ENCODE results near the gene FAM131C. TPM values are rescaled to one million over a fixed set of nuclear protein-coding genes. Genes with fewer than 3 reads are reported as not detected.

FAM131C gene
- total and polyA plus RNA-seq, 3 experiments from 2014 or later, result 0.62 to 0.66 TPM; not detected in 1

GRCh38 chr1:16020325-16020724 lies 53.1 kb downstream of the FAM131C start:
- no peak overlapping the region for H3K27ac ChIP-seq (ENCODE audit: low read depth, low read length)
- CTCF ChIA-PET, result interaction anchor here (1.8 kb wide), 1 partner anchor 11 kb away, joined by 5 read pairs; no protein-coding TSS in a partner anchor
- H3K4me3 ChIP-seq (ENCODE audit: low read length), result no peak overlapping the region
- H3K9me3 ChIP-seq (ENCODE audit: low read length), result no peaks in the 10 kb centered on the region
- Mint-ChIP-seq H3K4me1 (no peaks in the 10 kb centered on the region), H3K4me3 (no peak overlapping the region), H3K27me3 (peaks cover 3 to 10% of the 10 kb centered on the region in 2 donors), H3K27ac (no peak overlapping the region), H3K36me3 (no peaks in the 10 kb centered on the region), H3K9me3 (no peaks in the 10 kb centered on the region)
- DNase-seq, result no peak
- POLR2A ChIA-PET, result no interaction called here
- H3K4me1 ChIP-seq (ENCODE audit: insufficient read depth, low read length), result no peaks in the 10 kb centered on the region
- no peaks in the 10 kb centered on the region for H3K36me3 ChIP-seq (ENCODE audit: insufficient read depth, low read length)
- H3K27me3 ChIP-seq (ENCODE audit: insufficient read depth, low read length, poor library complexity, severe bottlenecking), result no peaks in the 10 kb centered on the region

DNA sequence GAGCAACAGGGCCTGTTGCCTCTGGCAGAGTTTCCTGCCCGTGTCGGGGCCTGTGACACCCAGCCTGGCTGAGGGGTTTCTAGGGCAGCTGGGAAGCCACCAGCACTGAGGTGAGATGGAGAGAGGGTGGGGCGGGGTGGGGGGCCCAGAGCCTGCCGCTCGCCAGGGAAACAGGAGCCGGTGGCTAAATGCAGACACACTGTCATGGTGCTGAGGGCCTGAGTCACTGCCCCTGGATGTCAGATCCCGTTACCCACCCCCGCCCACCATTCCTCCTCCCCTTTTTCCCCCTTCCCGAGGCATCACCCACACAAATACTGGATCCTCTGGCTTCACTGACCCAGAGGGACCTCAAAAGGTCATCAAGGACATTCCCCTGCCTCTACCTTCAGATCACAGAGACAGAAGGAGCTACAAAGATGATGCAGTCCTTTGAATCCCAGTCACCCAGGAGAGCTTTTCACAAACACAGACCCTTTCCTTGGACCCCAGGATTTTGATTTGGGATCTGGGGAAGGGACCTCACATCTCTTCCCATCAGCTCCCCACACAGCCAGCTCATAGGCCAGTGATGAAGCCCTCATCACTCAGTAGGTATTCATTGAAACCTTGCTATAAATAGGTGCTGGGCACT lies 53.7 kb downstream of the FAM131C start:
- Histone ChIP-seq H3K36me3 (ENCODE audit: insufficient read depth, low read length) (no peaks in the 10 kb centered on the region), H3K4me1 (ENCODE audit: insufficient read depth, low read length) (no peaks in the 10 kb centered on the region), H3K27ac (ENCODE audit: low read depth, low read length) (no peak overlapping the region), H3K9me3 (ENCODE audit: low read length) (no peaks in the 10 kb centered on the region), H3K27me3 (ENCODE audit: insufficient read depth, low read length, poor library complexity, severe bottlenecking) (no peaks in the 10 kb centered on the region), H3K4me3 (ENCODE audit: low read length) (no peak overlapping the region)
- Mint-ChIP-seq H3K27ac (no peak overlapping the region), H3K36me3 (no peaks in the 10 kb centered on the region), H3K4me1 (no peaks in the 10 kb centered on the region), H3K4me3 (no peak overlapping the region), H3K27me3 (peaks cover 7 to 8% of the 10 kb centered on the region in 2 donors), H3K9me3 (no peaks in the 10 kb centered on the region)
- CTCF ChIA-PET, result interaction anchor here (0.7 to 1.8 kb wide), 2 partner anchors 10 to 244 kb away, joined by 3 to 5 read pairs; no protein-coding TSS in a partner anchor
- no peak for DNase-seq
- POLR2A ChIA-PET, result no interaction called here

DNA sequence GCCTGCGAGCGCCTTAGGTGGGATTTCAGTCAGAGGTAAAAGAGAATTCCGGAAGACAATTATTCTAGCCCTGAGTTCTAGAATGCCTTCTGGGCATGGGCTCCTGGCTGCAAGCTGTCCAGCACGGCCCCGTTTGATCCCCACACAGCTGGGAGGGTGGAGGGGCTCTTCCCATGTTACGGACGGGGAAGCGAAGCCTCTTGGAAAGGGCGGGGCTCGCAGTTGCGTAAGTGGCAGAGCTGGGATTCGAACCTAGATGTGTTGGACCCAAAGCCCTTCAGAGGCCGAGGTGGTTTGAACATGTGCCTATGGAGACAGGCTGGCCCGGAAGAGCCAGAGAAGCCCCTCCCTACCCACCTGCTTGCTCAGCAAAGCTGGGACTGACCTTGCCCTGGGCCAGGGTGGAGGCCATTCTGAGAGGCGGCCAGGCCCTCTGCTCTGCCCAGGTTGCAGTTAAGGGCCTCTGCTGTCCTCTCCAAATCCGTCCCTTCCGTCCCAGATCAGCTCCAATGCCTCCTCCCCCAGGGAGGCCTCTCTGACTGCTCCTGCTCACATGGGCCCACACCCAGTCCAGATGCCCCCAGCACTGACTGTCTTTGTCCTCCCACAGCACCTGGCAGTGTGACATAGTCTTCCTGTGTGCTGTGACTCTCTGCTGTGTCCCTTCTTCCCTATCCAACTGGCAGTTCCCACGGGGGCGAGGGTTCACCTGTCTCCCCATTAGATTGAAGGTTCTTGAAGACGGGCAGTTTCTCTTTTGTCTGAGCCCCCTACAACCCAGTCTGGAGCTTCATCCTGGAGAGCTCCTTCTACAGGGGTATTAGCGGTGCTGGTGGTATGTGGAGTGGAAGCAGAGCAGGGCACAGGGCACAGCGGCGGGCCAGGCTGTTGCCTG lies 54.5 kb downstream of the FAM131C start:
- ChIA-PET POLR2A (no interaction called here), CTCF (interaction anchor here (0.7 to 1.8 kb wide), 2 partner anchors 10 to 243 kb away, joined by 3 to 5 read pairs; no protein-coding TSS in a partner anchor)
- H3K36me3 Mint-ChIP-seq, result no peaks in the 10 kb centered on the region
- no peaks in the 10 kb centered on the region for H3K4me1 Mint-ChIP-seq
- no peak overlapping the region for H3K27ac ChIP-seq (ENCODE audit: low read depth, low read length)
- no peaks in the 10 kb centered on the region for H3K9me3 Mint-ChIP-seq
- H3K4me3 Mint-ChIP-seq, result no peak overlapping the region
- no peaks in the 10 kb centered on the region for H3K36me3 ChIP-seq (ENCODE audit: insufficient read depth, low read length)
- no peak overlapping the region for H3K4me3 ChIP-seq (ENCODE audit: low read length)
- no peaks in the 10 kb centered on the region for H3K4me1 ChIP-seq (ENCODE audit: insufficient read depth, low read length)
- DNase-seq, result no peak
- no peaks in the 10 kb centered on the region for H3K9me3 ChIP-seq (ENCODE audit: low read length)
- peaks cover 9 to 15% of the 10 kb centered on the region in 2 donors for H3K27me3 Mint-ChIP-seq
- no peak overlapping the region for H3K27ac Mint-ChIP-seq
- no peaks in the 10 kb centered on the region for H3K27me3 ChIP-seq (ENCODE audit: insufficient read depth, low read length, poor library complexity, severe bottlenecking)

DNA sequence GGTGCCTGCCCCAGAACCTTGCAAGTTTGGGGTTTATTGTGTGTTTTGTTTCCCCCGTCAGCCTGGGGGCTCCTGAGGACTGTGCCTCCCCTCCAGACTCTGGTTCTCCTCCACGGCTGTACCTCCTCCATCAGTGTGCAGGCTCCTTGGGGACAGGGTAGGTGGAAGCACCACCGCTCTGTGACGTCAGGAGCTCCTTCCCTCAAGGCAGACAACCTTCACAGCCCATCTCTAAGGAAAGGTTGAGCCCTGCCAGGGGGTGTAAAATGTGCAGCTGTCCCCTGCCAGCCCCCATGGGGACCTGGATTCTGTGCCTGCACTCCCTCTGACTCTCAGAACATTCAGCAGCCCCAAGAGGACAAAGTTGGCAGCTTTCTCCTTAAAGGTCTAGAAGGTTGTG lies 55.1 kb downstream of the FAM131C start:
- ChIA-PET CTCF (no interaction called here), POLR2A (no interaction called here)
- DNase-seq, result no peak
- Histone ChIP-seq H3K4me1 (ENCODE audit: insufficient read depth, low read length) (no peaks in the 10 kb centered on the region), H3K4me3 (ENCODE audit: low read length) (no peak overlapping the region), H3K9me3 (ENCODE audit: low read length) (no peaks in the 10 kb centered on the region), H3K27me3 (ENCODE audit: insufficient read depth, low read length, poor library complexity, severe bottlenecking) (peaks cover 4% of the 10 kb centered on the region), H3K27ac (ENCODE audit: low read depth, low read length) (no peak overlapping the region), H3K36me3 (ENCODE audit: insufficient read depth, low read length) (no peaks in the 10 kb centered on the region)
- H3K9me3 Mint-ChIP-seq, result no peaks in the 10 kb centered on the region
- H3K36me3 Mint-ChIP-seq, result no peaks in the 10 kb centered on the region
- no peak overlapping the region for H3K27ac Mint-ChIP-seq
- H3K27me3 Mint-ChIP-seq, result peaks cover 8 to 21% of the 10 kb centered on the region in 2 donors
- H3K4me1 Mint-ChIP-seq, result no peaks in the 10 kb centered on the region
- no peak overlapping the region for H3K4me3 Mint-ChIP-seq

DNA sequence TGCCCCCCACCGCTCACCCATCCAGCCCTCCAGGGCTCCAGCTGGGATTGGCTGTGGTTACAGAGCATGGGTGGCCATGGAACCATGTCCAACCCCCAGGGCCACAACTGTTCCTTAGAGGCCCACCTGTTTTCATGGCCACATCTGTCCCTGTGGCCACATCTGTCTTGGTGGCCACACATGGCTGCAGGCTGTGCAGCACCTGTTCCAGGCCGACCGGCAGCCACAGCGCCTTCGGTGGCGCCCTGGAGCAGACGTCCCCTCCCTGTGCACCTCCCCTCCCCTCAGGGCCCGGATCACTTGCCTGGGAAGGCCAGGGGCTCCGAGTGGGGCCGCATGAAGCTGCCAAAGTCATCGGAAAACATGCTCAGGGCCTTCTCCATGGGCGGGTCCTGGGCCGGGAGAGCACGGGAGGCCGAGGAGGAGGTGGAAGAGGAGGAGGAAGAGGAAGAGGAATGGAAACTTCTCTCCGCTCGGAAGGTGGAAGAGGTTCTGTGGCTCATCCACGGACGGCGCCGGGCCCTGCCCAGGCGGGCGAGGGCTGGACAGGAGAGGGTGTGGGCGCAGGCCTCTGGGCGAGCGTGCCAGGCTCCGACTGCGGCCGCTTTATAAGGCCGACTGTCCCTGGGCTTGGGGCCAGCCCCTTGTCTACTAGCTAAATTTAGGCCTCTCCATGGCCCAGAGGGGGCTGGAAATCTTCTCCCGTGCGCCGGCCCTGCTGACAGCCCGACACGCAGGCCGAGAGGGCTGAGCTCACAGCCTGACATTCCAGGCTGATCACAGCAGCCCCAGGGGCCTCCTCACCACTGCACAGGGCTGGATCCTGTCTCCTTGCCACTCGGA lies 55.8 kb downstream of the FAM131C start, which contains the start of gene HSPB7:
Gene HSPB7, minus strand, starts transcription at position 583 of the 843 bp plus-strand sequence. Its CDS starts 80 bp downstream, at position 503.
- no peak for DNase-seq
- Mint-ChIP-seq H3K4me3 (no peak within 1 kb of the TSS), H3K4me1 (no peaks in the 10 kb centered on the region), H3K36me3 (no peaks in the 10 kb centered on the region), H3K27me3 (peaks cover 8 to 21% of the 10 kb centered on the region in 2 donors), H3K9me3 (no peaks in the 10 kb centered on the region), H3K27ac (no peak within 1 kb of the TSS)
- Histone ChIP-seq H3K9me3 (ENCODE audit: low read length) (no peaks in the 10 kb centered on the region), H3K27ac (ENCODE audit: low read depth, low read length) (no peak within 1 kb of the TSS), H3K27me3 (ENCODE audit: insufficient read depth, low read length, poor library complexity, severe bottlenecking) (peaks cover 5% of the 10 kb centered on the region), H3K4me3 (ENCODE audit: low read length) (no peak within 1 kb of the TSS), H3K4me1 (ENCODE audit: insufficient read depth, low read length) (peaks cover 4% of the 10 kb centered on the region), H3K36me3 (ENCODE audit: insufficient read depth, low read length) (no peaks in the 10 kb centered on the region)
- CTCF ChIA-PET, result no interaction called here
- POLR2A ChIA-PET, result no interaction called here

GRCh38 chr1:16017076-16017460 lies 56.4 kb downstream of the FAM131C start:
- no peaks in the 10 kb centered on the region for H3K9me3 Mint-ChIP-seq
- H3K27ac Mint-ChIP-seq, result no peak overlapping the region
- POLR2A ChIA-PET, result no interaction called here
- no peaks in the 10 kb centered on the region for H3K36me3 ChIP-seq (ENCODE audit: insufficient read depth, low read length)
- peaks cover 5% of the 10 kb centered on the region for H3K27me3 ChIP-seq (ENCODE audit: insufficient read depth, low read length, poor library complexity, severe bottlenecking)
- no peak overlapping the region for H3K27ac ChIP-seq (ENCODE audit: low read depth, low read length)
- H3K4me1 Mint-ChIP-seq, result peaks cover 0 to 3% (median 0%) of the 10 kb centered on the region in 3 donors
- CTCF ChIA-PET, result no interaction called here
- H3K4me1 ChIP-seq (ENCODE audit: insufficient read depth, low read length), result peaks cover 9% of the 10 kb centered on the region
- H3K4me3 Mint-ChIP-seq, result no peak overlapping the region
- no peaks in the 10 kb centered on the region for H3K9me3 ChIP-seq (ENCODE audit: low read length)
- DNase-seq, result no peak
- H3K36me3 Mint-ChIP-seq, result no peaks in the 10 kb centered on the region
- H3K4me3 ChIP-seq (ENCODE audit: low read length), result no peak overlapping the region
- peaks cover 14 to 26% of the 10 kb centered on the region in 2 donors for H3K27me3 Mint-ChIP-seq

DNA sequence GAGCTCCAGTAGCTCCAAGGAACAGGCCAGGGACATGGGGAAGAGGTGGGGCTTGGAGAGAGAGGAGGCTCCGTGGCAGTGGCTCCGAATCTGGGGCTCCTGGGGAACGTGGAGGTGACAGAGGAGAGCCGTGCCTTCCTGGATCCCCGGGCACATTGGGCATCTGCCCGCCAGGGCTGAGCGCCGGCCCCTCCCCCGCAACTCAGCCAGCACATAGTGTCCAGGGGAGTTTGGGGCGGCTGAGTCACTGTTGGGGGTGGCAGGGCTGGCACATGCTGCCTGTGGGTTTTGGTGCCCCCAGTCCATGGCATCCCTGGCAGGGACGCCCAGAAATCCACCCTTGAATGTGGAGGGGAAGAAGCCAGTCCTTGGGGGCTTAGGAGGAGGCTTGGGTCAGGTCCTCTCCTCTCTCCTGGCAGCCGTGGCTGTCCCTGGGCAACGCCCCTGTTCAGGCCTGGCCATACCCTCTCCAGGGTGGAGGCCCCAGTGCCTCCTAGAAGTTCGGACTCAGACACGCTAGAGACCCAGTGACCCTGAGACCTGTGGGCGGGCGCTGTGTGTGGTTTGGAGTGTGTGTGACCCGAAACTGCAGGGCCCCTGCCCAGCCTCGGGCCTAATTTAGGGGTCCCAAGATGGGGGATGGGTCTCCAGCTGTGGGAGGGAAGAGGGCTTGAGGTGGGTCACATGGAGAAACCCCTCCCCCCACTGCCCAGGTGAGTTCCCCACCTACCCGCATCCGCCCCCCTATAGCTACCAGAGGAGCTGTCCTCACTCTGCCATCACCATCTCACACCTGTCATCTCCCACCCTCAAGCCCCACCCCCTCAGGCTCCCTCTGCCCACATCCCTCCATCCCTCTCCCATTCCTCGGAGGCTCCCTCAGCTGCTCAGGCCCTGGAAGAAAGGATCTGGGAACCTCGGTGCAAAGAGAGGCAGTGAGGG lies 57.2 kb downstream of the FAM131C start:
- Mint-ChIP-seq H3K36me3 (no peaks in the 10 kb centered on the region), H3K27ac (peak overlapping the region in 1 of 8 donors; percentile 24), H3K4me3 (no peak overlapping the region), H3K9me3 (no peaks in the 10 kb centered on the region), H3K27me3 (peaks cover 14 to 26% of the 10 kb centered on the region in 2 donors), H3K4me1 (peaks cover 0 to 3% (median 0%) of the 10 kb centered on the region in 3 donors)
- peaks cover 9% of the 10 kb centered on the region for H3K4me1 ChIP-seq (ENCODE audit: insufficient read depth, low read length)
- no peak overlapping the region for H3K27ac ChIP-seq (ENCODE audit: low read depth, low read length)
- CTCF ChIA-PET, result no interaction called here
- POLR2A ChIA-PET, result no interaction called here
- peaks cover 5% of the 10 kb centered on the region for H3K27me3 ChIP-seq (ENCODE audit: insufficient read depth, low read length, poor library complexity, severe bottlenecking)
- no peaks in the 10 kb centered on the region for H3K9me3 ChIP-seq (ENCODE audit: low read length)
- no peaks in the 10 kb centered on the region for H3K36me3 ChIP-seq (ENCODE audit: insufficient read depth, low read length)
- DNase-seq, result no peak
- H3K4me3 ChIP-seq (ENCODE audit: low read length), result no peak overlapping the region
